ENCODE measurements around the gene LRCH4. TPM values are rescaled to one million over a fixed set of nuclear protein-coding genes. Genes with fewer than 3 reads are reported as not detected.

Gene LRCH4
- total RNA-seq, 4 donors from 2014 or later = 55.0 to 107 (median 76.6) TPM

DNA sequence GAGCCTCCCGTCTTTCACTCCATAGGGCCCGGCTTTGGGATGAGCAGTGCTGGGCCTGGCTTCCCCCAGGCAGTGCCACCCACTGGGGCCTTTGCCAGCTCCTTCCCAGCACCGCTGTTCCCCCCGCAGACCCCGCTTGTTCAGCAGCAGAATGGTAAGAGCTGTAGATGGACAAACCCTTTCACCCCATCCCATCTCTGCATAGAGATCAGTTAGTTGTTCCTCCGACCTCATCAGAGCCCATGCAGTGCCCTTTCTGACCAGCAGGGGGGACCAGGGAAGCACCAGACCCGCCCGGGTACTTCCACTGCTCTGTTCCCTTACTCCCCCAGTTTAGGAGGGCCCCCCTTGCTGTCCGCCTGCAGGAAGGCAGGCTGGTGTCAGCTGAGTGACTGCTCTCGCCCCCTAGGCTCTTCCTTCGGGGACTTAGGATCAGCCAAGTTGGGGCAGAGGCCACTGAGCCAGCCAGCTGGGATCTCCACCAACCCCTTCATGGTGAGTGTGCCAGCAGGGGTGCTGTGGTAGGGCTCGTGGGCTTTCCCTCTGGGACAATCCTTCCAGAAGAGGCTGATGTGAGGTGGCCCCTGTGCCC is 22.0 kb downstream of the LRCH4 start:
- WGBS, 2 donors = 31 to 43% methylated on average over 10 to 11 of the region's 12 CpGs
- peaks cover 0 to 3% of the 10 kb centered on the region in 2 donors for H3K4me1 ChIP-seq
- H3K4me3 ChIP-seq (replicated peaks in 1 of 3) = no peak overlapping the region
- peak; percentile 79 to 84 for DNase-seq
- TF ChIP-seq, protein P1, sequence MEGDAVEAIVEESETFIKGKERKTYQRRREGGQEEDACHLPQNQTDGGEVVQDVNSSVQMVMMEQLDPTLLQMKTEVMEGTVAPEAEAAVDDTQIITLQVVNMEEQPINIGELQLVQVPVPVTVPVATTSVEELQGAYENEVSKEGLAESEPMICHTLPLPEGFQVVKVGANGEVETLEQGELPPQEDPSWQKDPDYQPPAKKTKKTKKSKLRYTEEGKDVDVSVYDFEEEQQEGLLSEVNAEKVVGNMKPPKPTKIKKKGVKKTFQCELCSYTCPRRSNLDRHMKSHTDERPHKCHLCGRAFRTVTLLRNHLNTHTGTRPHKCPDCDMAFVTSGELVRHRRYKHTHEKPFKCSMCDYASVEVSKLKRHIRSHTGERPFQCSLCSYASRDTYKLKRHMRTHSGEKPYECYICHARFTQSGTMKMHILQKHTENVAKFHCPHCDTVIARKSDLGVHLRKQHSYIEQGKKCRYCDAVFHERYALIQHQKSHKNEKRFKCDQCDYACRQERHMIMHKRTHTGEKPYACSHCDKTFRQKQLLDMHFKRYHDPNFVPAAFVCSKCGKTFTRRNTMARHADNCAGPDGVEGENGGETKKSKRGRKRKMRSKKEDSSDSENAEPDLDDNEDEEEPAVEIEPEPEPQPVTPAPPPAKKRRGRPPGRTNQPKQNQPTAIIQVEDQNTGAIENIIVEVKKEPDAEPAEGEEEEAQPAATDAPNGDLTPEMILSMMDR (IDR thresholded peaks at IDR 0.05) = peak; percentile 79 to 99 (median 95)
- no peak for TF ChIP-seq POLR2A (IDR thresholded peaks at IDR 0.05)
- H3K27ac ChIP-seq = no peak overlapping the region
- intact Hi-C loops (cut with DNase I) = no loop called here
- peaks cover 0 to 6% of the 10 kb centered on the region in 2 donors for H3K36me3 ChIP-seq
- no peaks in the 10 kb centered on the region for H3K27me3 ChIP-seq
- H3K9me3 ChIP-seq = no peaks in the 10 kb centered on the region

DNA sequence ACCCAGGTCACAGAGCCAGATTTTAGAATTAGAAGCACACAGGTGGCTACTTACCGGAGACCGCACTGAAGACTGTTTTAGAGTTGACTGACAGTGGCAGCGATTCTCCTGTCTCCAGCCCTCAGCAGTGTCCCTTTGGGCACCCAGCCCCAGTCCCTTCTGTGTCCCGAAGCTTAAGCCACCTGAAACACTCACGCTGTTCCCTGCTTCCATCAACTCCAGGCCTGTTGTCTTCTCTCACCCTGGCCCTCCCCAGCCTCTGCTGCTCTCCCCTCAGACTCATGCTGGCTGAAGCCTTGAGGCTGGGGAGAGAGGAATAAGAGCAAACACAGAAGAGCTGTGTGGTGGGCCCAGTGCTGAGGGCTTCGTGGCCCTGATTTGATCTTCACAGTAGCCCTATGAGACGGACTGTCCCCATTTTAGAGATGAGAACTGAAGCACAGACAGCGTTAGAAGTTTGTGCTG is 22.8 kb downstream of the LRCH4 start:
- no peak for TF ChIP-seq POLR2A (IDR thresholded peaks at IDR 0.05)
- TF ChIP-seq, protein P1 (IDR thresholded peaks at IDR 0.05) = no peak
- Histone ChIP-seq H3K4me3 (replicated peaks in 1 of 3) (no peak overlapping the region), H3K9me3 (no peaks in the 10 kb centered on the region), H3K27ac (no peak overlapping the region), H3K4me1 (peaks cover 0 to 3% of the 10 kb centered on the region in 2 donors), H3K36me3 (peaks cover 0 to 6% of the 10 kb centered on the region in 2 donors), H3K27me3 (no peaks in the 10 kb centered on the region)
- 93 to 96% methylated on average over 8 of the region's 8 CpGs for WGBS, 2 donors
- DNase-seq = no peak
- intact Hi-C loops (cut with DNase I) = no loop called here

DNA sequence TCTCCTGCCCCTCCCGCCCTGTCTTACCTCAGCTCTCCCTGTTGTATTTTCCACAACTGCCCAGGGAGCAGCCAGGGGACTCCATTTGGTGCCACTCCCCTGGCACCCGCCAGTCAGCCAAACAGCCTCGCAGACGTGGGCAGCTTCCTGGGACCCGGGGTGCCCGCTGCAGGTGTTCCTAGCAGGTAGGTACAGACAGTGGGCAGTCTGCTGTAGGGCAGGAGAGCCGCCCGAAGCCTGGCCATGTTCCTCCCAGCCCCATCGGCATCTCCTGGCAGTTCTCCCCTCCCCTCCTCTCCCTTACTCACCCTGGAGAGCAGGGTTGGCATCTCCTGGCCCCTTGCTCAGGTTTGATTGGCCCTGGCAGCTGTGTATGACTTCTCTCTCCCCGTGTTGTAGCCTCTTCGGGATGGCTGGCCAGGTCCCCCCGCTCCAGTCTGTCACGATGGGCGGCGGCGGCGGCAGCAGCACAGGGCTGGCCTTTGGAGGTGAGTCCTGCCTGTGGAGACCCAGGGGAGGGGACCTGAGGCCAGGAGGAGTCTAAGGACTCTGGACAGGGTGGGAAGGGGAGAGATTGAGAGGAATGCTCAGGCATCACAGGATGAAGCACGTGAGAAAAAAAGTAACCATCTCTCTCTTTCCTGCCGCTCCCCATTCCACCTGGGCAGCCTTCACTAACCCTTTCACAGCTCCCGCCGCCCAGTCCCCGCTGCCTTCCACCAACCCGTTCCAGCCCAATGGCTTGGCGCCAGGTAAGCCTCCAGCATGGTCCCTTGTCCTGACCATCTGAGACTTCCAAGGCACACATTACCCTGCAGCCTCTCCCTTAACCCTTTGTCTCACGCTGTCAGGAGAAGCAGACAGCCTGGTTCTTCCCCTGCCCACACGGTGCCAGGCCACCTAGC is 23.5 kb downstream of the LRCH4 start:
- H3K27ac ChIP-seq = no peak overlapping the region
- no peaks in the 10 kb centered on the region for H3K27me3 ChIP-seq
- peaks cover 0 to 3% of the 10 kb centered on the region in 2 donors for H3K4me1 ChIP-seq
- no peak for DNase-seq
- TF ChIP-seq, protein P1 (IDR thresholded peaks at IDR 0.05) = no peak
- peaks cover 0 to 6% of the 10 kb centered on the region in 2 donors for H3K36me3 ChIP-seq
- H3K9me3 ChIP-seq = no peaks in the 10 kb centered on the region
- H3K4me3 ChIP-seq (replicated peaks in 1 of 3) = no peak overlapping the region
- WGBS, 2 donors = 87% methylated on average over 23 to 26 of the region's 26 CpGs
- intact Hi-C loops (cut with DNase I) = no loop called here

DNA sequence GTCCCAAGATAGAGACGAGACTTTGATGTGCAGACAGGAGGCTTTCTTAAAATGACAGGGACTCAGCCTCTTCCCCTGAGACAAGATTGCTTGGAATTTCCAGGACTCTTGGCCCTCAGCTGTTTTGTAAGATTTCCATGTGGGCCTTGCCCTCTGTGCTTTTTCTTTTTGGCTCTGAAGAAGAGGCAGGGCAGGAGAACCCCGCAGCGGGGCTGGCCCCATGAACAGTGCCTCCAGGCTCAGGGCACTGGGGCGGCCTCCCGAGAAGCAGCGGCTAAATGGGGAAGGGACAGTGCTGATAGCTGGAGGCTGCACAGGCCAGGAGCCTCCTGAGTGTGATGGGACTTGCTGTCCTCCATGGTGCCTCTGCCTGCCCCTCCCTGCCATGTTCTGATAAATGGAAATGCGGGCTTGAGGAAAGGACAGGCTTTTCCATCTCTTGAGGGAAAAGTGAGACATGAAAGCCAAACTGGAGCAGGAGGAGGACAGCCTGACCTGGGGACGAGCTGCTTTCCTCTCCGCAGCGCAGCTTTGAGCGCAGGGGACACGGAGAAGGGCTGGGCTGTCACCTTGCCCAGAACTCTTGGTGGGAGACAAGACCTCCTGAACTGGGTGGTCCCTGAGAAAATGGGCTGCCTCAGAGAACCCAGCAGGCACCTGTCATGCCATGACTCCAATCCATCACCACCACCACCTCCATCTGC is 24.3 kb downstream of the LRCH4 start:
- 94 to 97% methylated on average over 12 of the region's 12 CpGs for WGBS, 2 donors
- DNase-seq = no peak
- intact Hi-C loops (cut with DNase I) = loop anchor here (2.0 kb wide), 1 partner anchor 95 kb away; no protein-coding TSS in a partner anchor
- no peak overlapping the region for H3K27ac ChIP-seq
- peaks cover 0 to 9% of the 10 kb centered on the region in 2 donors for H3K36me3 ChIP-seq
- no peak overlapping the region for H3K4me3 ChIP-seq (replicated peaks in 1 of 3)
- H3K9me3 ChIP-seq = no peaks in the 10 kb centered on the region
- H3K4me1 ChIP-seq = peaks cover 0 to 3% of the 10 kb centered on the region in 2 donors
- TF ChIP-seq, protein P1 (IDR thresholded peaks at IDR 0.05) = no peak
- TF ChIP-seq POLR2A (IDR thresholded peaks at IDR 0.05) = no peak
- H3K27me3 ChIP-seq = no peaks in the 10 kb centered on the region

Data from thyroid gland (tissue), 4 donors.